ENCODE data around the gene PITPNM1. TPM values are rescaled to one million over a fixed set of nuclear protein-coding genes. Genes with fewer than 3 reads are reported as not detected.

PITPNM1 gene
- total RNA-seq, 1 experiment from 2014 or later, result 79.8 TPM

- Histone ChIP-seq H3K27me3 (ENCODE audit: low read length) (no peaks in the 10 kb centered on the region), H3K4me3 (ENCODE audit: low read length) (no peak overlapping the region), H4K20me1 (ENCODE audit: low read length) (no peaks in the 10 kb centered on the region; the same call in 1 of the 2 replicates), H3K36me3 (ENCODE audit: low read depth, low read length) (no peaks in the 10 kb centered on the region; the same call in 1 of the 2 replicates), H3K4me1 (ENCODE audit: insufficient read depth, low read length) (no peaks in the 10 kb centered on the region), H3K9ac (ENCODE audit: low read length) (no peak overlapping the region), H2AFZ (ENCODE audit: low read length) (no peak overlapping the region), H3K9me3 (ENCODE audit: low read length) (no peaks in the 10 kb centered on the region), H3F3A (ENCODE audit: low read length, unreplicated experiment) (no peaks in the 10 kb centered on the region), H3K4me2 (ENCODE audit: low read length) (no peak overlapping the region), H3K27ac (ENCODE audit: low read length) (no peak overlapping the region), H3K79me2 (ENCODE audit: low read length) (no peaks in the 10 kb centered on the region), H3K9me2 (replicated peaks; ENCODE audit: low read length) (no peaks in the 10 kb centered on the region)
- BruUV-seq (replicated peaks), result no TSS peak
- intact Hi-C loops (cut with micrococcal nuclease), result no loop called here
- ChIA-PET POLR2A (ENCODE audit: unreplicated experiment) (no interaction called here), CTCF (no interaction called here)
- TF ChIP-seq EZH2phosphoT487 (IDR thresholded peaks at IDR 0.05; ENCODE audit: borderline replicate concordance, low read length) (no peak), EZH2 (IDR thresholded peaks at IDR 0.05; ENCODE audit: low read length, unreplicated experiment) (no peak), CTCF (conservative IDR thresholded peaks at IDR 0.05; ENCODE audit: low read depth, low read length) (no peak)
- DNase-seq (no peak), ATAC-seq (no peak)
Observed at GRCh38 chr11:67496113-67496512, 9.1 kb downstream of the PITPNM1 start.

GRCh38 chr11:67495234-67496005, 9.7 kb downstream of the PITPNM1 start:
- no peak overlapping the region for H3K9ac ChIP-seq (ENCODE audit: low read length)
- DNase-seq (no peak), ATAC-seq (no peak)
- no peaks in the 10 kb centered on the region for H4K20me1 ChIP-seq (ENCODE audit: low read length)
- H3K4me1 ChIP-seq (ENCODE audit: insufficient read depth, low read length), result no peaks in the 10 kb centered on the region
- no peak overlapping the region for H2AFZ ChIP-seq (ENCODE audit: low read length)
- no peak overlapping the region for H3K27ac ChIP-seq (ENCODE audit: low read length)
- H3K27me3 ChIP-seq (ENCODE audit: low read length), result no peaks in the 10 kb centered on the region
- H3K9me2 ChIP-seq (replicated peaks; ENCODE audit: low read length), result no peaks in the 10 kb centered on the region
- H3K4me3 ChIP-seq (ENCODE audit: low read length), result no peak overlapping the region
- BruUV-seq (replicated peaks), result no TSS peak
- TF ChIP-seq EZH2 (IDR thresholded peaks at IDR 0.05; ENCODE audit: low read length, unreplicated experiment) (no peak), EZH2phosphoT487 (IDR thresholded peaks at IDR 0.05; ENCODE audit: borderline replicate concordance, low read length) (no peak), CTCF (conservative IDR thresholded peaks at IDR 0.05; ENCODE audit: low read depth, low read length) (no peak)
- no peak overlapping the region for H3K4me2 ChIP-seq (ENCODE audit: low read length)
- no peaks in the 10 kb centered on the region for H3K9me3 ChIP-seq (ENCODE audit: low read length)
- POLR2A ChIA-PET (ENCODE audit: unreplicated experiment), result interaction anchor here (0.7 kb wide), 1 partner anchor 88 kb away, joined by 3 read pairs; no protein-coding TSS in a partner anchor
- no peaks in the 10 kb centered on the region for H3K79me2 ChIP-seq (ENCODE audit: low read length)
- H3F3A ChIP-seq (ENCODE audit: low read length, unreplicated experiment), result no peaks in the 10 kb centered on the region
- CTCF ChIA-PET, result no interaction called here
- H3K36me3 ChIP-seq (ENCODE audit: low read depth, low read length), result no peaks in the 10 kb centered on the region; the same call in 1 of the 2 replicates
- intact Hi-C loops (cut with micrococcal nuclease), result no loop called here
